Putamen (tissue), 1 donor: ENCODE measurements around the gene PCK2.
"Not testable (repeated sequence)": the region's sequence is repeated elsewhere in the genome, so short reads cannot be mapped to it uniquely, and the experiment has no call there.

Experiments used
- DNase-seq: peaks from one replicate; pipeline ENCODE4 v3.0.0-alpha.2; 2016; ENCODE audit warnings: low spot score

The PCK2 gene

GRCh38 chr14:24093901-24094840 is at the start of gene PCK2:
PCK2 (plus strand) TSS chr14:24094311; CDS start chr14:24094406, 95 bp downstream.
- DNase-seq, result peak; percentile 54

- not testable (repeated sequence) for DNase-seq
Observed at GRCh38 chr14:24049002-24049401, 45.1 kb upstream of the PCK2 start.

GRCh38 chr14:24050753-24051152 is 43.4 kb upstream of the PCK2 start:
- DNase-seq, result not testable (repeated sequence)

- peak; percentile 37 for DNase-seq
Observed at GRCh38 chr14:24051176-24051788, 42.8 kb upstream of the PCK2 start.

- DNase-seq, result peak; percentile 77
Observed at GRCh38 chr14:24051789-24052655, 42.1 kb upstream of the PCK2 start, which contains the start of gene CARMIL3. CARMIL3 (plus strand) TSS chr14:24052009; CDS start chr14:24052154, 145 bp downstream.

- DNase-seq, result no peak
Observed at GRCh38 chr14:24052656-24053547, 41.2 kb upstream of the PCK2 start.

- DNase-seq, result no peak
Observed at GRCh38 chr14:24053548-24054323, 40.4 kb upstream of the PCK2 start.

- DNase-seq, result no peak
Observed at GRCh38 chr14:24054324-24054641, 39.8 kb upstream of the PCK2 start.

- DNase-seq, result no peak
Observed at GRCh38 chr14:24054646-24055045, 39.5 kb upstream of the PCK2 start.

GRCh38 chr14:24055971-24056799 is 37.9 kb upstream of the PCK2 start:
- DNase-seq, result no peak

- DNase-seq, result no peak
Observed at GRCh38 chr14:24056800-24057184, 37.3 kb upstream of the PCK2 start.

- DNase-seq, result no peak
Observed at GRCh38 chr14:24057271-24057670, 36.8 kb upstream of the PCK2 start.

- DNase-seq, result no peak
Observed at GRCh38 chr14:24057867-24058259, 36.2 kb upstream of the PCK2 start.

- peak; percentile 81 for DNase-seq
Observed at GRCh38 chr14:24058260-24058950, 35.7 kb upstream of the PCK2 start.

- DNase-seq, result no peak
Observed at GRCh38 chr14:24058951-24059475, 35.1 kb upstream of the PCK2 start.

- DNase-seq, result no peak
Observed at GRCh38 chr14:24059841-24060388, 34.2 kb upstream of the PCK2 start.

- DNase-seq, result no peak
Observed at GRCh38 chr14:24060443-24060842, 33.7 kb upstream of the PCK2 start.
